GM19239 (cell line): Measurements from ENCODE around the gene MRPL38.
"Not testable (repeated sequence)": the region's sequence is repeated elsewhere in the genome, so short reads cannot be mapped to it uniquely, and the experiment has no call there.

Experiments used
- DNase-seq: peaks from one replicate; pipeline ENCODE4 v3.0.0; 2011; ENCODE audit warnings: low spot score; ENCODE audit not compliant: insufficient read length
- FAIRE-seq: peaks from 2 replicates; lab custom pipeline; 2011; peaks lifted over from hg19 to GRCh38; lab: Jason Lieb, UNC

MRPL38 gene

GRCh38 chr17:75898065-75898464 lies 6.6 kb downstream of the MRPL38 start:
- DNase-seq (no peak), FAIRE-seq (no peak)

GRCh38 chr17:75897160-75898019 lies 7.3 kb downstream of the MRPL38 start:
- no peak for FAIRE-seq
- no peak for DNase-seq

GRCh38 chr17:75896415-75897159 lies 8.1 kb downstream of the MRPL38 start, which contains the start of gene TRIM65:
TRIM65 (minus strand) TSS chr17:75896951; CDS start chr17:75896937, 14 bp downstream.
- DNase-seq (peak; percentile 90), FAIRE-seq (peak; percentile 87)

GRCh38 chr17:75895370-75896155 lies 9.1 kb downstream of the MRPL38 start:
- DNase-seq: peak; percentile 32

GRCh38 chr17:75894049-75894733 lies 10.5 kb downstream of the MRPL38 start:
- DNase-seq (no peak), FAIRE-seq (no peak)

More at GRCh38 chr17:75895370-75896155, 9.1 kb downstream of the MRPL38 start:
- peak; percentile 85 for FAIRE-seq

GRCh38 chr17:75893305-75894048 lies 11.2 kb downstream of the MRPL38 start:
- no peak for DNase-seq
- FAIRE-seq: no peak

- no peak for DNase-seq
- FAIRE-seq: no peak
Observed at GRCh38 chr17:75892556-75893224, 12.0 kb downstream of the MRPL38 start.

- FAIRE-seq (no peak), DNase-seq (no peak)
Observed at GRCh38 chr17:75891605-75892555, 12.8 kb downstream of the MRPL38 start.

- FAIRE-seq (no peak), DNase-seq (no peak)
Observed at GRCh38 chr17:75891022-75891604, 13.6 kb downstream of the MRPL38 start.

- DNase-seq (no peak), FAIRE-seq (no peak)
Observed at GRCh38 chr17:75889454-75889853, 15.2 kb downstream of the MRPL38 start.

GRCh38 chr17:75888484-75888883 lies 16.2 kb downstream of the MRPL38 start:
- FAIRE-seq (no peak), DNase-seq (no peak)

GRCh38 chr17:75885860-75886259 lies 18.8 kb downstream of the MRPL38 start:
- not testable (repeated sequence) for DNase-seq, FAIRE-seq

- no peak for DNase-seq
- FAIRE-seq: no peak
Observed at GRCh38 chr17:75885431-75885830, 19.3 kb downstream of the MRPL38 start.

GRCh38 chr17:75881678-75882454 lies 22.8 kb downstream of the MRPL38 start:
- DNase-seq: no peak

GRCh38 chr17:75880266-75880665 lies 24.4 kb downstream of the MRPL38 start:
- FAIRE-seq (no peak), DNase-seq (no peak)

More at GRCh38 chr17:75881678-75882454, 22.8 kb downstream of the MRPL38 start:
- FAIRE-seq: no peak
